SK-N-SH treated with all-trans-retinoic acid at 6 μM for 48 hours (cell line): Measurements from ENCODE around the gene RIMBP2.
"Not testable (repeated sequence)": the region's sequence is repeated elsewhere in the genome, so short reads cannot be mapped to it uniquely, and the experiment has no call there.

Experiments used
- ATAC-seq: fragments of 200-7000 bp; cut with Tn5 transposase; 3 replicates; pipeline ENCODE4 v1.9.1; 2020; ENCODE audit warnings: mild to moderate bottlenecking, moderate library complexity
- ARNTL ChIP-seq: fragments of 450-650 bp; formaldehyde crosslinking; IDR thresholded peaks from 2 replicates; pipeline ENCODE4 v1.5.0; 2020; ENCODE audit warnings: low read depth, mild to moderate bottlenecking, moderate library complexity, borderline replicate concordance
- CSDC2 ChIP-seq: fragments of 250-450 bp; sonication (Bioruptor Pico); IDR thresholded peaks from 2 replicates; pipeline ENCODE4 v1.5.0; 2020; ENCODE audit warnings: mild to moderate bottlenecking, moderate library complexity
- ESRRG ChIP-seq: fragments of 250-450 bp; sonication (Bioruptor Pico); IDR thresholded peaks from 2 replicates; pipeline ENCODE4 v1.6.1; 2021; ENCODE audit warnings: mild to moderate bottlenecking
- GLIS3 ChIP-seq: fragments of 250-450 bp; sonication (Bioruptor Pico); IDR thresholded peaks from 2 replicates; pipeline ENCODE4 v1.5.0; 2020; ENCODE audit warnings: mild to moderate bottlenecking, moderate library complexity
- ISL1 ChIP-seq: fragments of 250-450 bp; sonication (Bioruptor Pico); IDR thresholded peaks from 2 replicates; pipeline ENCODE4 v2.1.2; 2022; ENCODE audit warnings: mild to moderate bottlenecking, moderate library complexity
- PPARA ChIP-seq: fragments of 250-450 bp; sonication (Bioruptor Pico); IDR thresholded peaks from 2 replicates; pipeline ENCODE4 v1.5.0; 2020; ENCODE audit warnings: mild to moderate bottlenecking, borderline replicate concordance
- SNAI2 ChIP-seq: fragments of 250-450 bp; sonication (Bioruptor Pico); IDR thresholded peaks from 2 replicates; pipeline ENCODE4 v1.5.0; 2020; ENCODE audit warnings: mild to moderate bottlenecking, moderate library complexity
- TCF4 ChIP-seq: fragments of 250-450 bp; sonication (Bioruptor Pico); IDR thresholded peaks from 2 replicates; pipeline ENCODE4 v1.8.0; 2021; ENCODE audit warnings: mild to moderate bottlenecking, moderate library complexity, borderline replicate concordance
- TOX ChIP-seq: fragments of 250-450 bp; sonication (Bioruptor Pico); IDR thresholded peaks from 2 replicates; pipeline ENCODE4 v1.8.0; 2021; ENCODE audit warnings: mild to moderate bottlenecking, moderate library complexity, borderline replicate concordance
- ZC3H10 ChIP-seq: fragments of 250-450 bp; sonication (Bioruptor Pico); IDR thresholded peaks from 2 replicates; pipeline ENCODE4 v1.5.1; 2021; ENCODE audit warnings: mild to moderate bottlenecking, moderate library complexity
- ZFP3 ChIP-seq: fragments of 250-450 bp; sonication (Bioruptor Pico); IDR thresholded peaks from 2 replicates; pipeline ENCODE4 v1.5.0; 2020; ENCODE audit warnings: mild to moderate bottlenecking, moderate library complexity
- ZFP30 ChIP-seq: fragments of 450-650 bp; formaldehyde crosslinking; IDR thresholded peaks from 2 replicates; pipeline ENCODE4 v1.5.0; 2022; ENCODE audit warnings: mild to moderate bottlenecking, moderate library complexity
- ZNF70 ChIP-seq: fragments of 450-650 bp; formaldehyde crosslinking; IDR thresholded peaks from 2 replicates; pipeline ENCODE4 v1.5.0; 2020; ENCODE audit warnings: mild to moderate bottlenecking, moderate library complexity
- ZNF8 ChIP-seq: fragments of 450-650 bp; formaldehyde crosslinking; IDR thresholded peaks from 2 replicates; pipeline ENCODE4 v1.5.0; 2020; ENCODE audit warnings: mild to moderate bottlenecking, moderate library complexity
- TF ChIP-seq, protein P1 (sequence below): fragments of 250-450 bp; sonication (Bioruptor Pico); IDR thresholded peaks from 2 replicates; pipeline ENCODE4 v1.8.0; 2020; ENCODE audit warnings: mild to moderate bottlenecking, moderate library complexity, borderline replicate concordance
- TF ChIP-seq, protein P2 (sequence below): fragments of 250-450 bp; sonication (Bioruptor Pico); IDR thresholded peaks from 2 replicates; pipeline ENCODE4 v1.8.0; 2021; ENCODE audit warnings: low read depth, mild to moderate bottlenecking, moderate library complexity, borderline replicate concordance
- TF ChIP-seq, protein P3 (sequence below): fragments of 250-450 bp; sonication (Bioruptor Pico); IDR thresholded peaks from 2 replicates; pipeline ENCODE4 v1.5.1; 2020; ENCODE audit warnings: low read depth, mild to moderate bottlenecking, moderate library complexity
- TF ChIP-seq, protein P4 (sequence below): fragments of 250-450 bp; sonication (Bioruptor Pico); IDR thresholded peaks from 2 replicates; pipeline ENCODE4 v1.5.0; 2020; ENCODE audit warnings: mild to moderate bottlenecking, moderate library complexity
- TF ChIP-seq, protein P5 (sequence below): fragments of 250-450 bp; sonication (Bioruptor Pico); IDR thresholded peaks from 2 replicates; pipeline ENCODE4 v1.5.1; 2021; ENCODE audit warnings: mild to moderate bottlenecking, moderate library complexity

The RIMBP2 gene

DNA sequence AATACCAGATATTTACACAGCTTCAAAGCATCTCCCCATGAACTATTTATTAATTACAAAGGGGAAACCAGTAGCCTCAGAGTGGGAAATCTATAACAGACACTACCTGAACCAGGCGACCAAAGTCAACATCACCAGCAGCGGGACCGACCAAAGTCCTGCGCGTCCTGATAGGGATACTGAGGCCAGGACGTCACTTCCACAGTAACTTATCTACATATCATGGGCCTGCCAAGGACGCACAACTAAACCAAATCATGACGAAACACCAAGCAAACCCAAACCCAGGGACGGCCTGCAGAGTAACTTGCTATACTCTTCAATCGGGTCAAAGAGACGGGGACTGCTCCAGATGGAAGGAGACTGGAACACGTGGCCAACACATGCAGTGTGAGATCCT is 26.0 kb upstream of the RIMBP2 start:
- no peak for ATAC-seq
- TF ChIP-seq, protein P1, sequence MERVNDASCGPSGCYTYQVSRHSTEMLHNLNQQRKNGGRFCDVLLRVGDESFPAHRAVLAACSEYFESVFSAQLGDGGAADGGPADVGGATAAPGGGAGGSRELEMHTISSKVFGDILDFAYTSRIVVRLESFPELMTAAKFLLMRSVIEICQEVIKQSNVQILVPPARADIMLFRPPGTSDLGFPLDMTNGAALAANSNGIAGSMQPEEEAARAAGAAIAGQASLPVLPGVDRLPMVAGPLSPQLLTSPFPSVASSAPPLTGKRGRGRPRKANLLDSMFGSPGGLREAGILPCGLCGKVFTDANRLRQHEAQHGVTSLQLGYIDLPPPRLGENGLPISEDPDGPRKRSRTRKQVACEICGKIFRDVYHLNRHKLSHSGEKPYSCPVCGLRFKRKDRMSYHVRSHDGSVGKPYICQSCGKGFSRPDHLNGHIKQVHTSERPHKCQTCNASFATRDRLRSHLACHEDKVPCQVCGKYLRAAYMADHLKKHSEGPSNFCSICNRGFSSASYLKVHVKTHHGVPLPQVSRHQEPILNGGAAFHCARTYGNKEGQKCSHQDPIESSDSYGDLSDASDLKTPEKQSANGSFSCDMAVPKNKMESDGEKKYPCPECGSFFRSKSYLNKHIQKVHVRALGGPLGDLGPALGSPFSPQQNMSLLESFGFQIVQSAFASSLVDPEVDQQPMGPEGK, result no peak
- TF ChIP-seq ZNF8 (no peak), TCF4 (no peak), GLIS3 (CRISPR knock-in tag) (no peak), ESRRG (CRISPR knock-in tag) (no peak), CSDC2 (CRISPR knock-in tag) (no peak), PPARA (CRISPR knock-in tag) (no peak)

DNA sequence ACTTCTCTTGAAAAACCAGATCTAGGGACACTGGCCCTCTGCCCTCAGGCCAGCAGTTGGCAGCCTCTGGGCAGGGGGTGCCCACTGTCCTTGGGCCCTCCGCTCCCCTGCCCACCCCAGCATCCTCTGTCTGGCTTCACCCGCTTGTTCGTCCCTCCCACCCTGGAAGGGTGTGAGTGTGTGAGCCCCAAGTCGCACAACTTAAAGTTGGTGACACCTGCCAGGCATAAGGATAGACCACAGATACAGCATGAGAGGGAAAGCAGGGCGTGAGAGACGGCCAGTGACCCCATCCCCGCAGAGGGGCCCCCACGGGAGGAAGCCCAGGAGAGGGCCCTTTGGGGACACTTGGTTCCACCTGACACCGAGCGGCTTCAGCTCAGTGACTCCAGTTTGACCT is 23.5 kb upstream of the RIMBP2 start:
- TF ChIP-seq, protein P2, sequence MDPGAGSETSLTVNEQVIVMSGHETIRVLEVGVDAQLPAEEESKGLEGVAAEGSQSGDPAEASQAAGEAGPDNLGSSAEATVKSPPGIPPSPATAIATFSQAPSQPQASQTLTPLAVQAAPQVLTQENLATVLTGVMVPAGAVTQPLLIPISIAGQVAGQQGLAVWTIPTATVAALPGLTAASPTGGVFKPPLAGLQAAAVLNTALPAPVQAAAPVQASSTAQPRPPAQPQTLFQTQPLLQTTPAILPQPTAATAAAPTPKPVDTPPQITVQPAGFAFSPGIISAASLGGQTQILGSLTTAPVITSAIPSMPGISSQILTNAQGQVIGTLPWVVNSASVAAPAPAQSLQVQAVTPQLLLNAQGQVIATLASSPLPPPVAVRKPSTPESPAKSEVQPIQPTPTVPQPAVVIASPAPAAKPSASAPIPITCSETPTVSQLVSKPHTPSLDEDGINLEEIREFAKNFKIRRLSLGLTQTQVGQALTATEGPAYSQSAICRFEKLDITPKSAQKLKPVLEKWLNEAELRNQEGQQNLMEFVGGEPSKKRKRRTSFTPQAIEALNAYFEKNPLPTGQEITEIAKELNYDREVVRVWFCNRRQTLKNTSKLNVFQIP (CRISPR knock-in tag), result no peak
- TF ChIP-seq ZFP3 (CRISPR knock-in tag) (no peak), SNAI2 (CRISPR knock-in tag) (no peak), GLIS3 (CRISPR knock-in tag) (no peak), ZNF70 (no peak), ESRRG (CRISPR knock-in tag) (no peak), ZC3H10 (CRISPR knock-in tag) (no peak), TCF4 (no peak), ZFP30 (no peak), ARNTL (CRISPR knock-in tag) (no peak), ISL1 (CRISPR knock-in tag) (no peak)
- TF ChIP-seq, protein P3, sequence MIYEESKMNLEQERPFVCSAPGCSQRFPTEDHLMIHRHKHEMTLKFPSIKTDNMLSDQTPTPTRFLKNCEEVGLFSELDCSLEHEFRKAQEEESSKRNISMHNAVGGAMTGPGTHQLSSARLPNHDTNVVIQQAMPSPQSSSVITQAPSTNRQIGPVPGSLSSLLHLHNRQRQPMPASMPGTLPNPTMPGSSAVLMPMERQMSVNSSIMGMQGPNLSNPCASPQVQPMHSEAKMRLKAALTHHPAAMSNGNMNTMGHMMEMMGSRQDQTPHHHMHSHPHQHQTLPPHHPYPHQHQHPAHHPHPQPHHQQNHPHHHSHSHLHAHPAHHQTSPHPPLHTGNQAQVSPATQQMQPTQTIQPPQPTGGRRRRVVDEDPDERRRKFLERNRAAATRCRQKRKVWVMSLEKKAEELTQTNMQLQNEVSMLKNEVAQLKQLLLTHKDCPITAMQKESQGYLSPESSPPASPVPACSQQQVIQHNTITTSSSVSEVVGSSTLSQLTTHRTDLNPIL (CRISPR knock-in tag), result no peak
- TF ChIP-seq, protein P4, sequence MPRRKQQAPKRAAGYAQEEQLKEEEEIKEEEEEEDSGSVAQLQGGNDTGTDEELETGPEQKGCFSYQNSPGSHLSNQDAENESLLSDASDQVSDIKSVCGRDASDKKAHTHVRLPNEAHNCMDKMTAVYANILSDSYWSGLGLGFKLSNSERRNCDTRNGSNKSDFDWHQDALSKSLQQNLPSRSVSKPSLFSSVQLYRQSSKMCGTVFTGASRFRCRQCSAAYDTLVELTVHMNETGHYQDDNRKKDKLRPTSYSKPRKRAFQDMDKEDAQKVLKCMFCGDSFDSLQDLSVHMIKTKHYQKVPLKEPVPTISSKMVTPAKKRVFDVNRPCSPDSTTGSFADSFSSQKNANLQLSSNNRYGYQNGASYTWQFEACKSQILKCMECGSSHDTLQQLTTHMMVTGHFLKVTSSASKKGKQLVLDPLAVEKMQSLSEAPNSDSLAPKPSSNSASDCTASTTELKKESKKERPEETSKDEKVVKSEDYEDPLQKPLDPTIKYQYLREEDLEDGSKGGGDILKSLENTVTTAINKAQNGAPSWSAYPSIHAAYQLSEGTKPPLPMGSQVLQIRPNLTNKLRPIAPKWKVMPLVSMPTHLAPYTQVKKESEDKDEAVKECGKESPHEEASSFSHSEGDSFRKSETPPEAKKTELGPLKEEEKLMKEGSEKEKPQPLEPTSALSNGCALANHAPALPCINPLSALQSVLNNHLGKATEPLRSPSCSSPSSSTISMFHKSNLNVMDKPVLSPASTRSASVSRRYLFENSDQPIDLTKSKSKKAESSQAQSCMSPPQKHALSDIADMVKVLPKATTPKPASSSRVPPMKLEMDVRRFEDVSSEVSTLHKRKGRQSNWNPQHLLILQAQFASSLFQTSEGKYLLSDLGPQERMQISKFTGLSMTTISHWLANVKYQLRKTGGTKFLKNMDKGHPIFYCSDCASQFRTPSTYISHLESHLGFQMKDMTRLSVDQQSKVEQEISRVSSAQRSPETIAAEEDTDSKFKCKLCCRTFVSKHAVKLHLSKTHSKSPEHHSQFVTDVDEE (CRISPR knock-in tag), result no peak
- TF ChIP-seq, protein P1, result no peak
- TF ChIP-seq, protein P5, sequence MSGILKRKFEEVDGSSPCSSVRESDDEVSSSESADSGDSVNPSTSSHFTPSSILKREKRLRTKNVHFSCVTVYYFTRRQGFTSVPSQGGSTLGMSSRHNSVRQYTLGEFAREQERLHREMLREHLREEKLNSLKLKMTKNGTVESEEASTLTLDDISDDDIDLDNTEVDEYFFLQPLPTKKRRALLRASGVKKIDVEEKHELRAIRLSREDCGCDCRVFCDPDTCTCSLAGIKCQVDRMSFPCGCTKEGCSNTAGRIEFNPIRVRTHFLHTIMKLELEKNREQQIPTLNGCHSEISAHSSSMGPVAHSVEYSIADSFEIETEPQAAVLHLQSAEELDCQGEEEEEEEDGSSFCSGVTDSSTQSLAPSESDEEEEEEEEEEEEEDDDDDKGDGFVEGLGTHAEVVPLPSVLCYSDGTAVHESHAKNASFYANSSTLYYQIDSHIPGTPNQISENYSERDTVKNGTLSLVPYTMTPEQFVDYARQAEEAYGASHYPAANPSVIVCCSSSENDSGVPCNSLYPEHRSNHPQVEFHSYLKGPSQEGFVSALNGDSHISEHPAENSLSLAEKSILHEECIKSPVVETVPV (CRISPR knock-in tag), result no peak
- ATAC-seq, result no peak

DNA sequence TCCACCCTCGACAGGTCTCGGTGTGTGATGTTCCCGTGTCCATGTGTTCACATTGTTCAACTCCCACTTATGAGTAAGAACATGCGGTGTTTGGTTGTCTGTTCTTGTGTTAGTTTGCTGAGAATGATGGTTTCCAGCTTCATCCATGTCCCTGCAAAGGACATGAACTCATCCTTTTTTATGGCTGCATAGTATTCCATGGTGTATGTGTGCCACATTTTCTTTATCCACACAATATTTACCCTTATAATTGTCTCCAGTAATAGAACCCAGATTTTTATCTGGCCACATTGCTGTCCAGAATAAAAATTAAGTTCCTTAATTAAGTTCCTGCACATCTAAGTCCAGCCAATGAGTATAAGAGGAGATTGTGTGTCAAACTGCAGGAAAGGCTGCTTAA is 22.3 kb upstream of the RIMBP2 start:
- not testable (repeated sequence) for ATAC-seq

DNA sequence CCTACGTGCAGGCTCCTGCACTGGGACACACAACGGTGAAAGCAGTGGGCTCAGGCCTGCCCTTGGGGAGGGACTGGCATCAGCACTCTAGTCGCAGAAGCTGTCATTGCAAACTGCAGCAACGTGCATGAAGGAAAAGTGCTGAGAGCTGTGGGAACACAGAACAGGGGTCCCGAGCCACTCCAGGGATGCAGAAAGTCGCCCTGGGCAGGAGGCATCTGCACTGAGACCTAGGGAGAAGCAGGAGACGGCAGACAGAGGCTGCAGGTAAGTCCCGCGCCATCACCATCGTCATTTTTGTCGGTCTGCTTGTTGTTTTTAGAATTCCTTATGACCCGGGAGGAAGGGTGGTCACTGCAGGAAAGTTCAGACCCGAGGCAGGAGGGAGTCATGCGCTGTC is 21.6 kb upstream of the RIMBP2 start:
- no peak for ATAC-seq
- TF ChIP-seq, protein P4 (CRISPR knock-in tag), result no peak
- TF ChIP-seq ARNTL (CRISPR knock-in tag) (no peak), ISL1 (CRISPR knock-in tag) (no peak), TOX (no peak), PPARA (CRISPR knock-in tag) (no peak), ZFP3 (CRISPR knock-in tag) (no peak), ZNF8 (no peak), GLIS3 (CRISPR knock-in tag) (no peak)
- TF ChIP-seq, protein P3 (CRISPR knock-in tag), result no peak
